ENCODE measurements around the gene PKNOX1. TPM values are rescaled to one million over a fixed set of nuclear protein-coding genes. Genes with fewer than 3 reads are reported as not detected.

The PKNOX1 gene
- total and polyA plus RNA-seq, 2 of the 13 experiments (the other 11 are each of a cell fraction or from before 2014, with no cell fraction given), result 7.9 to 16.2 TPM

DNA sequence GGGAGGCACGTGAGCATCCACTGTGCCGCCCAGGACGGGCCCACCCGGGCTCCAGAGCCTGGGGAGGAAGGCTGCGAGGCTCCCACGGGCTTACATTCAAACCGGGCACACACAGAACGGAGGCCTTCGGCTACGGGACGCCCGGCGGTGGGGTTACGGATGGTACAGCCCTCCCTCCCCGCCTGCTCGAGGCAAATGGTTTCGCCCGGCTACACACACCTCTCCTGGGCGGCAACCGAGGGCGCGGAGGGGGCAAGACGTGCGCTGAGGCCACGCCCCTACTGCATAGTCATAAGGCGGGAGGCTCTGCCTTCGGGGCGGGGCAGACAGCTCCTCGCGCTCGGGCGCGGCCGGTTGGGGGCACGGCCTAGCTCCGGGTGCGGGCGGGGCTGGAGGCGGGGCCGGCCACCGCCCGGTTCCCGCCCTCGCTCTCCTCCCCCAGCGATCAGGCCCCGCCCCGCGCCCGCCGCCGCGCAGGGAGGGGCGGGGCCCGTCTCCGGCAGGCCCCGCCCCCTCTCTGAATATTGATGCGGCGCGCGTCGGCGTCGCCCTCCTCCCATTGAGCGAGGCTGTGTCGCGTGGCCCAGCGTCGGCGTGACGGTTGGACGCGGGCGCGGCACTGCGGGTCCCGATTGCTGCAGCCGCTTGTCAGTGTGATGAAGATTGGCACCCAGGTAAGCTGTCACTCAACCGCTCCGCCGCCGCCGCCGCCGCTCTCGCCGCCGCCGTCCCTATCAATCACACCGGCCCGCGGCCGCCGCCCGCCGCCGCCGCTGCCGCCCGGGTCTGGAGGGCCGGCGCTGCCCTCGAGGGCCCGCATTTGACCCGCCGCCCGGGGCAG, at the start of gene PKNOX1 (continued):
- TF ChIP-seq, protein P1, sequence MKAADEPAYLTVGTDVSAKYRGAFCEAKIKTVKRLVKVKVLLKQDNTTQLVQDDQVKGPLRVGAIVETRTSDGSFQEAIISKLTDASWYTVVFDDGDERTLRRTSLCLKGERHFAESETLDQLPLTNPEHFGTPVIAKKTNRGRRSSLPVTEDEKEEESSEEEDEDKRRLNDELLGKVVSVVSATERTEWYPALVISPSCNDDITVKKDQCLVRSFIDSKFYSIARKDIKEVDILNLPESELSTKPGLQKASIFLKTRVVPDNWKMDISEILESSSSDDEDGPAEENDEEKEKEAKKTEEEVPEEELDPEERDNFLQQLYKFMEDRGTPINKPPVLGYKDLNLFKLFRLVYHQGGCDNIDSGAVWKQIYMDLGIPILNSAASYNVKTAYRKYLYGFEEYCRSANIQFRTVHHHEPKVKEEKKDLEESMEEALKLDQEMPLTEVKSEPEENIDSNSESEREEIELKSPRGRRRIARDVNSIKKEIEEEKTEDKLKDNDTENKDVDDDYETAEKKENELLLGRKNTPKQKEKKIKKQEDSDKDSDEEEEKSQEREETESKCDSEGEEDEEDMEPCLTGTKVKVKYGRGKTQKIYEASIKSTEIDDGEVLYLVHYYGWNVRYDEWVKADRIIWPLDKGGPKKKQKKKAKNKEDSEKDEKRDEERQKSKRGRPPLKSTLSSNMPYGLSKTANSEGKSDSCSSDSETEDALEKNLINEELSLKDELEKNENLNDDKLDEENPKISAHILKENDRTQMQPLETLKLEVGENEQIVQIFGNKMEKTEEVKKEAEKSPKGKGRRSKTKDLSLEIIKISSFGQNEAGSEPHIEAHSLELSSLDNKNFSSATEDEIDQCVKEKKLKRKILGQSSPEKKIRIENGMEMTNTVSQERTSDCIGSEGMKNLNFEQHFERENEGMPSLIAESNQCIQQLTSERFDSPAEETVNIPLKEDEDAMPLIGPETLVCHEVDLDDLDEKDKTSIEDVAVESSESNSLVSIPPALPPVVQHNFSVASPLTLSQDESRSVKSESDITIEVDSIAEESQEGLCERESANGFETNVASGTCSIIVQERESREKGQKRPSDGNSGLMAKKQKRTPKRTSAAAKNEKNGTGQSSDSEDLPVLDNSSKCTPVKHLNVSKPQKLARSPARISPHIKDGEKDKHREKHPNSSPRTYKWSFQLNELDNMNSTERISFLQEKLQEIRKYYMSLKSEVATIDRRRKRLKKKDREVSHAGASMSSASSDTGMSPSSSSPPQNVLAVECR (CRISPR knock-in tag; IDR thresholded peaks at IDR 0.05; ENCODE audit: borderline replicate concordance), result peak; percentile 71; the same call in 1 of the 2 replicates
- TF ChIP-seq PCBP1 (IDR thresholded peaks at IDR 0.05; ENCODE audit: borderline replicate concordance, low read depth, low read length), result 0 out of 2 replicates have a peak, but pooled peaks have one; percentile 33
- TF ChIP-seq MEIS2 (CRISPR knock-in tag; IDR thresholded peaks at IDR 0.05), result peak; percentile 100
- no peak for TF ChIP-seq YEATS2 (CRISPR knock-in tag; IDR thresholded peaks at IDR 0.05; ENCODE audit: borderline replicate concordance)
- no peak for TF ChIP-seq ZNF256 (CRISPR knock-in tag; conservative IDR thresholded peaks at IDR 0.05)
- peak; percentile 79 for TF ChIP-seq RBM39 (IDR thresholded peaks at IDR 0.05; ENCODE audit: low read depth, low read length, poor library complexity, severe bottlenecking)
- peak; percentile 98 for TF ChIP-seq BHLHE40 (IDR thresholded peaks at IDR 0.05; ENCODE audit: low read length)
- TF ChIP-seq, protein P2, sequence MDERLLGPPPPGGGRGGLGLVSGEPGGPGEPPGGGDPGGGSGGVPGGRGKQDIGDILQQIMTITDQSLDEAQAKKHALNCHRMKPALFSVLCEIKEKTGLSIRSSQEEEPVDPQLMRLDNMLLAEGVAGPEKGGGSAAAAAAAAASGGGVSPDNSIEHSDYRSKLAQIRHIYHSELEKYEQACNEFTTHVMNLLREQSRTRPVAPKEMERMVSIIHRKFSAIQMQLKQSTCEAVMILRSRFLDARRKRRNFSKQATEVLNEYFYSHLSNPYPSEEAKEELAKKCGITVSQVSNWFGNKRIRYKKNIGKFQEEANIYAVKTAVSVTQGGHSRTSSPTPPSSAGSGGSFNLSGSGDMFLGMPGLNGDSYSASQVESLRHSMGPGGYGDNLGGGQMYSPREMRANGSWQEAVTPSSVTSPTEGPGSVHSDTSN (CRISPR knock-in tag; IDR thresholded peaks at IDR 0.05), result peak; percentile 95
- TF ChIP-seq HNRNPK (IDR thresholded peaks at IDR 0.05; ENCODE audit: low read depth, low read length, poor library complexity, severe bottlenecking), result peak; percentile 32
- peak; percentile 44; the same call in 1 of the 2 replicates for TF ChIP-seq ZNF552 (CRISPR knock-in tag; IDR thresholded peaks at IDR 0.05; ENCODE audit: borderline replicate concordance)
- TF ChIP-seq, protein P3, sequence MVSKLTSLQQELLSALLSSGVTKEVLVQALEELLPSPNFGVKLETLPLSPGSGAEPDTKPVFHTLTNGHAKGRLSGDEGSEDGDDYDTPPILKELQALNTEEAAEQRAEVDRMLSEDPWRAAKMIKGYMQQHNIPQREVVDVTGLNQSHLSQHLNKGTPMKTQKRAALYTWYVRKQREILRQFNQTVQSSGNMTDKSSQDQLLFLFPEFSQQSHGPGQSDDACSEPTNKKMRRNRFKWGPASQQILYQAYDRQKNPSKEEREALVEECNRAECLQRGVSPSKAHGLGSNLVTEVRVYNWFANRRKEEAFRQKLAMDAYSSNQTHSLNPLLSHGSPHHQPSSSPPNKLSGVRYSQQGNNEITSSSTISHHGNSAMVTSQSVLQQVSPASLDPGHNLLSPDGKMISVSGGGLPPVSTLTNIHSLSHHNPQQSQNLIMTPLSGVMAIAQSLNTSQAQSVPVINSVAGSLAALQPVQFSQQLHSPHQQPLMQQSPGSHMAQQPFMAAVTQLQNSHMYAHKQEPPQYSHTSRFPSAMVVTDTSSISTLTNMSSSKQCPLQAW (CRISPR knock-in tag; IDR thresholded peaks at IDR 0.05), result peak; percentile 78; the same call in 1 of the 2 replicates
- 0 out of 2 replicates have a peak, but pooled peaks have one; percentile 2 for TF ChIP-seq SRF (IDR thresholded peaks at IDR 0.05; ENCODE audit: low read depth, low read length)
- peak; percentile 71 for TF ChIP-seq ZFY (CRISPR knock-in tag; IDR thresholded peaks at IDR 0.05)
- TF ChIP-seq, protein P4, sequence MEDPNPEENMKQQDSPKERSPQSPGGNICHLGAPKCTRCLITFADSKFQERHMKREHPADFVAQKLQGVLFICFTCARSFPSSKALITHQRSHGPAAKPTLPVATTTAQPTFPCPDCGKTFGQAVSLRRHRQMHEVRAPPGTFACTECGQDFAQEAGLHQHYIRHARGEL (CRISPR knock-in tag; IDR thresholded peaks at IDR 0.05), result no peak
- peak; percentile 88 for TF ChIP-seq NFYB (CRISPR knock-in tag; IDR thresholded peaks at IDR 0.05)
- TF ChIP-seq, protein P5, sequence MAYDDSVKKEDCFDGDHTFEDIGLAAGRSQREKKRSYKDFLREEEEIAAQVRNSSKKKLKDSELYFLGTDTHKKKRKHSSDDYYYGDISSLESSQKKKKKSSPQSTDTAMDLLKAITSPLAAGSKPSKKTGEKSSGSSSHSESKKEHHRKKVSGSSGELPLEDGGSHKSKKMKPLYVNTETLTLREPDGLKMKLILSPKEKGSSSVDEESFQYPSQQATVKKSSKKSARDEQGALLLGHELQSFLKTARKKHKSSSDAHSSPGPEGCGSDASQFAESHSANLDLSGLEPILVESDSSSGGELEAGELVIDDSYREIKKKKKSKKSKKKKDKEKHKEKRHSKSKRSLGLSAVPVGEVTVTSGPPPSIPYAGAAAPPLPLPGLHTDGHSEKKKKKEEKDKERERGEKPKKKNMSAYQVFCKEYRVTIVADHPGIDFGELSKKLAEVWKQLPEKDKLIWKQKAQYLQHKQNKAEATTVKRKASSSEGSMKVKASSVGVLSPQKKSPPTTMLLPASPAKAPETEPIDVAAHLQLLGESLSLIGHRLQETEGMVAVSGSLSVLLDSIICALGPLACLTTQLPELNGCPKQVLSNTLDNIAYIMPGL (CRISPR knock-in tag; IDR thresholded peaks at IDR 0.05; ENCODE audit: borderline replicate concordance in 1 of 2, low read depth in 1 of 2), result peak in 1 of 2 experiments; percentile 54; a peak in 2 of 4 replicates
